RWPE2 (cell line): ENCODE data around the gene PICK1.

Source experiments
- ATAC-seq: fragments of 200-7000 bp; cut with Tn5 transposase; 3 replicates; pipeline ENCODE4 v1.9.1; 2021; ENCODE audit warnings: low read depth
- DNase-seq: peaks from one replicate; pipeline ENCODE4 v3.0.0-alpha.2; 2020; ENCODE audit warnings: low spot score
- H3K27ac ChIP-seq: fragments of 450-650 bp; 2 replicates; pipeline ENCODE4 v1.5.1; 2017; ENCODE audit warnings: mild to moderate bottlenecking; ENCODE audit not compliant: poor library complexity, severe bottlenecking
- H3K27me3 ChIP-seq: fragments of 250-450 bp; sonication (Bioruptor Pico); 2 replicates; pipeline ENCODE4 v1.5.1; 2021; ENCODE audit warnings: mild to moderate bottlenecking, moderate library complexity; ENCODE audit not compliant: insufficient read depth, poor library complexity, severe bottlenecking
- H3K36me3 ChIP-seq: fragments of 250-450 bp; sonication (Bioruptor Pico); 2 replicates; pipeline ENCODE4 v1.5.1; 2020; ENCODE audit warnings: low read depth, mild to moderate bottlenecking, moderate library complexity
- H3K4me1 ChIP-seq: fragments of 250-450 bp; sonication (Bioruptor Pico); 2 replicates; pipeline ENCODE4 v1.5.1; 2021; ENCODE audit warnings: mild to moderate bottlenecking, moderate library complexity; ENCODE audit not compliant: insufficient read depth, poor library complexity, severe bottlenecking
- H3K4me3 ChIP-seq: fragments of 250-450 bp; sonication (Bioruptor Pico); 2 replicates; pipeline ENCODE4 v1.5.1; 2021; ENCODE audit warnings: mild to moderate bottlenecking, moderate library complexity; ENCODE audit not compliant: severe bottlenecking
- H3K9me3 ChIP-seq: fragments of 250-450 bp; sonication (Bioruptor Pico); 2 replicates; pipeline ENCODE4 v1.5.1; 2021; ENCODE audit warnings: mild to moderate bottlenecking, moderate library complexity; ENCODE audit not compliant: severe bottlenecking
- CTCF ChIP-seq: fragments of 450-650 bp; IDR thresholded peaks from one replicate; pipeline ENCODE4 v1.5.1; 2017; ENCODE audit warnings: mild to moderate bottlenecking, moderate library complexity; ENCODE audit not compliant: poor library complexity, severe bottlenecking

The PICK1 gene

GRCh38 chr22:38072322-38073149 lies 15.3 kb downstream of the PICK1 start:
- ATAC-seq (no peak), DNase-seq (no peak)
- Histone ChIP-seq H3K4me3 (no peak overlapping the region), H3K9me3 (no peaks in the 10 kb centered on the region), H3K36me3 (peaks cover 24% of the 10 kb centered on the region), H3K27ac (no peak overlapping the region), H3K27me3 (no peaks in the 10 kb centered on the region), H3K4me1 (no peaks in the 10 kb centered on the region)
- no peak for TF ChIP-seq CTCF

- no peaks in the 10 kb centered on the region for H3K9me3 ChIP-seq
- peaks cover 24% of the 10 kb centered on the region for H3K36me3 ChIP-seq
- DNase-seq (no peak), ATAC-seq (no peak)
- no peak overlapping the region for H3K27ac ChIP-seq
- no peaks in the 10 kb centered on the region for H3K4me1 ChIP-seq
- no peak overlapping the region for H3K4me3 ChIP-seq
- no peaks in the 10 kb centered on the region for H3K27me3 ChIP-seq
- TF ChIP-seq CTCF = no peak
These were observed 16.2 kb downstream of the PICK1 start for GRCh38 chr22:38073150-38074130.

GRCh38 chr22:38074181-38075104 lies 17.2 kb downstream of the PICK1 start:
- no peak for DNase-seq
- Histone ChIP-seq H3K36me3 (peaks cover 24% of the 10 kb centered on the region), H3K4me1 (no peaks in the 10 kb centered on the region), H3K27me3 (no peaks in the 10 kb centered on the region), H3K9me3 (no peaks in the 10 kb centered on the region), H3K4me3 (no peak overlapping the region), H3K27ac (no peak overlapping the region)
- TF ChIP-seq CTCF = no peak
- ATAC-seq = no peak

GRCh38 chr22:38075105-38075825 lies 18.1 kb downstream of the PICK1 start:
- no peak for TF ChIP-seq CTCF
- Histone ChIP-seq H3K9me3 (no peaks in the 10 kb centered on the region), H3K27me3 (peaks cover under 1% of the 10 kb centered on the region), H3K27ac (no peak overlapping the region), H3K4me1 (no peaks in the 10 kb centered on the region), H3K36me3 (peaks cover 23% of the 10 kb centered on the region), H3K4me3 (no peak overlapping the region)
- ATAC-seq (no peak), DNase-seq (no peak)
